ES-I3 (cell line): Measurements from ENCODE around the gene USP44.
"Not testable (repeated sequence)": the region's sequence is repeated elsewhere in the genome, so short reads cannot be mapped to it uniquely, and the experiment has no call there.

Experiments used
- H3K36me3 ChIP-seq: 2 replicates; pipeline ENCODE4 v1.6.1; 2013; ENCODE audit warnings: mild to moderate bottlenecking, low read length, control low read depth, moderate library complexity; ENCODE audit not compliant: insufficient read depth
- H3K4me1 ChIP-seq: 2 replicates; pipeline ENCODE4 v1.6.1; 2013; ENCODE audit warnings: mild to moderate bottlenecking, control low read depth, low read length; ENCODE audit not compliant: insufficient read depth
- H3K9ac ChIP-seq: 2 replicates; pipeline ENCODE4 v1.6.1; 2013; ENCODE audit warnings: low read depth, mild to moderate bottlenecking, low read length, moderate library complexity
- H3K9me3 ChIP-seq: 2 replicates; pipeline ENCODE4 v1.6.1; 2013; ENCODE audit warnings: mild to moderate bottlenecking, low read length, moderate library complexity; ENCODE audit not compliant: control insufficient read depth, insufficient read depth

The USP44 gene

GRCh38 chr12:95509300-95509699 is 42.0 kb downstream of the USP44 start:
- Histone ChIP-seq H3K4me1 (no peaks in the 10 kb centered on the region), H3K9ac (no peak overlapping the region), H3K36me3 (peaks cover 30% of the 10 kb centered on the region), H3K9me3 (no peaks in the 10 kb centered on the region)

GRCh38 chr12:95506707-95507523 is 44.4 kb downstream of the USP44 start:
- no peak overlapping the region for H3K9ac ChIP-seq
- no peaks in the 10 kb centered on the region for H3K9me3 ChIP-seq
- no peaks in the 10 kb centered on the region for H3K4me1 ChIP-seq
- peaks cover 28% of the 10 kb centered on the region for H3K36me3 ChIP-seq

- Histone ChIP-seq H3K4me1 (no peaks in the 10 kb centered on the region), H3K9me3 (no peaks in the 10 kb centered on the region), H3K36me3 (peaks cover 22% of the 10 kb centered on the region), H3K9ac (no peak overlapping the region)
These were observed 46.2 kb downstream of the USP44 start for GRCh38 chr12:95505039-95505438.

GRCh38 chr12:95504140-95504539 is 47.1 kb downstream of the USP44 start:
- H3K4me1 ChIP-seq = no peaks in the 10 kb centered on the region
- H3K36me3 ChIP-seq = peaks cover 23% of the 10 kb centered on the region
- H3K9ac ChIP-seq = no peak overlapping the region
- no peaks in the 10 kb centered on the region for H3K9me3 ChIP-seq

- Histone ChIP-seq H3K9ac (no peak overlapping the region), H3K4me1 (no peaks in the 10 kb centered on the region), H3K36me3 (peaks cover 11% of the 10 kb centered on the region), H3K9me3 (no peaks in the 10 kb centered on the region)
These were observed 51.5 kb downstream of the USP44 start for GRCh38 chr12:95499772-95500171.

GRCh38 chr12:95498968-95499367 is 52.3 kb downstream of the USP44 start:
- Histone ChIP-seq H3K4me1 (no peaks in the 10 kb centered on the region), H3K9ac (no peak overlapping the region), H3K36me3 (peaks cover 6% of the 10 kb centered on the region), H3K9me3 (no peaks in the 10 kb centered on the region)

- Histone ChIP-seq H3K9ac (no peak overlapping the region), H3K9me3 (no peaks in the 10 kb centered on the region), H3K36me3 (peaks cover 8% of the 10 kb centered on the region; the same call in 1 of the 2 replicates), H3K4me1 (no peaks in the 10 kb centered on the region)
These were observed 54.2 kb downstream of the USP44 start for GRCh38 chr12:95497031-95497430.

GRCh38 chr12:95495433-95495832 is 55.8 kb downstream of the USP44 start:
- Histone ChIP-seq H3K9me3 (no peaks in the 10 kb centered on the region), H3K9ac (no peak overlapping the region), H3K4me1 (no peaks in the 10 kb centered on the region), H3K36me3 (peaks cover 8% of the 10 kb centered on the region; the same call in 1 of the 2 replicates)

- Histone ChIP-seq H3K4me1 (no peaks in the 10 kb centered on the region), H3K9me3 (no peaks in the 10 kb centered on the region), H3K36me3 (peaks cover 8% of the 10 kb centered on the region; the same call in 1 of the 2 replicates), H3K9ac (no peak overlapping the region)
These were observed 56.4 kb downstream of the USP44 start for GRCh38 chr12:95494888-95495287.

- Histone ChIP-seq H3K9me3 (no peaks in the 10 kb centered on the region), H3K4me1 (no peaks in the 10 kb centered on the region), H3K9ac (no peak overlapping the region), H3K36me3 (peaks cover 6% of the 10 kb centered on the region; the same call in 1 of the 2 replicates)
These were observed 58.8 kb downstream of the USP44 start for GRCh38 chr12:95492462-95492861.

- Histone ChIP-seq H3K9ac (no peak overlapping the region), H3K4me1 (no peaks in the 10 kb centered on the region), H3K9me3 (no peaks in the 10 kb centered on the region), H3K36me3 (peaks cover 13% of the 10 kb centered on the region)
These were observed 64.3 kb downstream of the USP44 start for GRCh38 chr12:95487024-95487423.

- no peaks in the 10 kb centered on the region for H3K4me1 ChIP-seq
- no peaks in the 10 kb centered on the region for H3K9me3 ChIP-seq
- H3K9ac ChIP-seq = no peak overlapping the region
- peaks cover 13% of the 10 kb centered on the region for H3K36me3 ChIP-seq
These were observed 66.8 kb downstream of the USP44 start for GRCh38 chr12:95484524-95484923.

GRCh38 chr12:95482564-95482963 is 68.7 kb downstream of the USP44 start:
- H3K4me1 ChIP-seq, H3K9ac ChIP-seq, H3K9me3 ChIP-seq: not testable (repeated sequence)
- H3K36me3 ChIP-seq = peaks cover 15% of the 10 kb centered on the region

GRCh38 chr12:95481888-95482287 is 69.4 kb downstream of the USP44 start:
- no peaks in the 10 kb centered on the region for H3K4me1 ChIP-seq
- no peak overlapping the region for H3K9ac ChIP-seq
- no peaks in the 10 kb centered on the region for H3K9me3 ChIP-seq
- peaks cover 13% of the 10 kb centered on the region for H3K36me3 ChIP-seq

- H3K36me3 ChIP-seq = peaks cover 13% of the 10 kb centered on the region
- H3K9me3 ChIP-seq = no peaks in the 10 kb centered on the region
- no peak overlapping the region for H3K9ac ChIP-seq
- H3K4me1 ChIP-seq = no peaks in the 10 kb centered on the region
These were observed 70.2 kb downstream of the USP44 start for GRCh38 chr12:95481072-95481471.
